Neural cell (in vitro differentiated cells): ENCODE data around the gene ZNF862.

Source experiments
- CTCF ChIP-seq: fragments of 450-650 bp; IDR thresholded peaks from 2 replicates; pipeline ENCODE4 v1.5.1; 2014; ENCODE audit warnings: antibody characterized with exemption, mild to moderate bottlenecking, moderate library complexity; ENCODE audit not compliant: poor library complexity, severe bottlenecking
- EP300 ChIP-seq: fragments of 450-650 bp; conservative IDR thresholded peaks from 2 replicates; pipeline ENCODE4 v1.6.1; 2014; ENCODE audit warnings: antibody characterized with exemption, mild to moderate bottlenecking, moderate library complexity; ENCODE audit not compliant: poor library complexity, severe bottlenecking
- EZH2 ChIP-seq: fragments of 200-600, 300-800 bp; shearing (Covaris generic), sonication (generic); IDR thresholded peaks from 2 replicates; pipeline ENCODE4 v1.6.1; 2014; ENCODE audit warnings: antibody characterized with exemption, low read length, borderline replicate concordance, mild to moderate bottlenecking; ENCODE audit not compliant: insufficient read depth, poor library complexity, severe bottlenecking
- MXI1 ChIP-seq: fragments of 450-650 bp; conservative IDR thresholded peaks from 2 replicates; pipeline ENCODE4 v1.6.1; 2014; ENCODE audit warnings: antibody characterized with exemption, mild to moderate bottlenecking; ENCODE audit not compliant: poor library complexity, severe bottlenecking
- POLR2AphosphoS5 ChIP-seq: IDR thresholded peaks from 2 replicates; pipeline ENCODE4 v1.6.1; 2012
- RAD21 ChIP-seq: fragments of 450-650 bp; conservative IDR thresholded peaks from 2 replicates; pipeline ENCODE4 v1.6.1; 2014; ENCODE audit warnings: antibody characterized with exemption, mild to moderate bottlenecking, moderate library complexity
- REST ChIP-seq: IDR thresholded peaks from 2 replicates; pipeline ENCODE4 v1.6.1; 2012; ENCODE audit warnings: borderline replicate concordance
- SMC3 ChIP-seq: fragments of 450-650 bp; conservative IDR thresholded peaks from 2 replicates; pipeline ENCODE4 v1.6.1; 2014; ENCODE audit warnings: antibody characterized with exemption, mild to moderate bottlenecking, moderate library complexity; ENCODE audit not compliant: poor library complexity
- TAF1 ChIP-seq: IDR thresholded peaks from 2 replicates; pipeline ENCODE4 v1.6.1; 2012; ENCODE audit warnings: low read depth

GRCh38 chr7:149816794-149817193 lies 21.4 kb upstream of the ZNF862 start:
- TF ChIP-seq CTCF: no peak
- no peak for TF ChIP-seq EZH2
- no peak for TF ChIP-seq EP300
- no peak for TF ChIP-seq REST
- no peak for TF ChIP-seq POLR2AphosphoS5
- TF ChIP-seq MXI1: no peak
- no peak for TF ChIP-seq SMC3
- no peak for TF ChIP-seq RAD21
- TF ChIP-seq TAF1: no peak
